ENCODE measurements around the gene NUDT3. TPM values are rescaled to one million over a fixed set of nuclear protein-coding genes. Genes with fewer than 3 reads are reported as not detected.

The NUDT3 gene
- total and polyA plus RNA-seq, 9 of the 15 experiments (the other 6 are each of a cell fraction or from before 2014, with no cell fraction given), result 5.4 to 81.2 (median 56.4) TPM

DNA sequence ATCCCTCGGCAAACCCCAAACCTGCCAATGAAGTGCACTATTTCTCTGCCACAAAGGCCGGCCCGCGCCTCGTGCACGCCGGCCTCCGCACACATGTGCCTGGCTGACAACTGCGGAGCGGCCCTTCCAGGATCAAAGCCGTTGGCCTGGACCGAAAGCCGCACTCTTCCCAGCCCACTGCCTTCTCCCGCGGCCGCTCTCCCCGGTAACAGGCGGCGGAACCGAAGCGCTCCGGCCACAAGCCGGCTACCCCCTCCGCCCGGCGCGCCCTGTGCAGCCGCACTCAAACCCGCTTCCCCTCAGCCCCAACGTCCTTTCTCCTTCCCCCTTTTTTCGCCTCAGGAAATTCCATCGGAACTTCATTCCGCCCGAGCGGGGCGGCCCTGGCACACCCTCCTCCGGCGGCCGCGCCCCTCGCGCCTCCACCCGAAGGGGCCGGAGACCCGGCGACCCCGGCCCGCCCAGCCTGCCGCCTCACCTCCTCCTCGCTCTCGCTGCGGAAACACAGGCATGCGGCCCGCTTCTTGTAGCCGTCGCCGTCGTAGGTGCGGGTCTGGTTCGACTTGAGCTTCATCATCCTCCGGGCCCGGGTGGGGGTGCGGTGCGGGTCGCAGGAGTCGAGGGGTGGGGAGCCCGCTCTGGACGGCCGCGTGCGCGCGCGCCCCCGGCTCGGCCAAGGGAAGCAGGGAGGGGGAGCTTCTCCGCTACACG lies 528 bp downstream of the NUDT3 start (continued):
- TF ChIP-seq ZNF146 (CRISPR knock-in tag; IDR thresholded peaks at IDR 0.05; ENCODE audit: unreplicated experiment), result no peak
- TF ChIP-seq POLR2G (IDR thresholded peaks at IDR 0.05; ENCODE audit: low read depth, low read length), result peak; percentile 66
- TF ChIP-seq TBP (optimal IDR thresholded peaks at IDR 0.05; ENCODE audit: low read depth, low read length), result peak; percentile 74
- TF ChIP-seq L3MBTL2 (IDR thresholded peaks at IDR 0.05), result peak; percentile 93
- TF ChIP-seq, protein P1, sequence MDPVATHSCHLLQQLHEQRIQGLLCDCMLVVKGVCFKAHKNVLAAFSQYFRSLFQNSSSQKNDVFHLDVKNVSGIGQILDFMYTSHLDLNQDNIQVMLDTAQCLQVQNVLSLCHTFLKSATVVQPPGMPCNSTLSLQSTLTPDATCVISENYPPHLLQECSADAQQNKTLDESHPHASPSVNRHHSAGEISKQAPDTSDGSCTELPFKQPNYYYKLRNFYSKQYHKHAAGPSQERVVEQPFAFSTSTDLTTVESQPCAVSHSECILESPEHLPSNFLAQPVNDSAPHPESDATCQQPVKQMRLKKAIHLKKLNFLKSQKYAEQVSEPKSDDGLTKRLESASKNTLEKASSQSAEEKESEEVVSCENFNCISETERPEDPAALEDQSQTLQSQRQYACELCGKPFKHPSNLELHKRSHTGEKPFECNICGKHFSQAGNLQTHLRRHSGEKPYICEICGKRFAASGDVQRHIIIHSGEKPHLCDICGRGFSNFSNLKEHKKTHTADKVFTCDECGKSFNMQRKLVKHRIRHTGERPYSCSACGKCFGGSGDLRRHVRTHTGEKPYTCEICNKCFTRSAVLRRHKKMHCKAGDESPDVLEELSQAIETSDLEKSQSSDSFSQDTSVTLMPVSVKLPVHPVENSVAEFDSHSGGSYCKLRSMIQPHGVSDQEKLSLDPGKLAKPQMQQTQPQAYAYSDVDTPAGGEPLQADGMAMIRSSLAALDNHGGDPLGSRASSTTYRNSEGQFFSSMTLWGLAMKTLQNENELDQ (CRISPR knock-in tag; IDR thresholded peaks at IDR 0.05; ENCODE audit: borderline replicate concordance), result peak; percentile 81; the same call in 1 of the 2 replicates
- TF ChIP-seq NFRKB (IDR thresholded peaks at IDR 0.05; ENCODE audit: low read depth), result peak; percentile 62; the same call in 1 of the 2 replicates
- TF ChIP-seq, protein P2, sequence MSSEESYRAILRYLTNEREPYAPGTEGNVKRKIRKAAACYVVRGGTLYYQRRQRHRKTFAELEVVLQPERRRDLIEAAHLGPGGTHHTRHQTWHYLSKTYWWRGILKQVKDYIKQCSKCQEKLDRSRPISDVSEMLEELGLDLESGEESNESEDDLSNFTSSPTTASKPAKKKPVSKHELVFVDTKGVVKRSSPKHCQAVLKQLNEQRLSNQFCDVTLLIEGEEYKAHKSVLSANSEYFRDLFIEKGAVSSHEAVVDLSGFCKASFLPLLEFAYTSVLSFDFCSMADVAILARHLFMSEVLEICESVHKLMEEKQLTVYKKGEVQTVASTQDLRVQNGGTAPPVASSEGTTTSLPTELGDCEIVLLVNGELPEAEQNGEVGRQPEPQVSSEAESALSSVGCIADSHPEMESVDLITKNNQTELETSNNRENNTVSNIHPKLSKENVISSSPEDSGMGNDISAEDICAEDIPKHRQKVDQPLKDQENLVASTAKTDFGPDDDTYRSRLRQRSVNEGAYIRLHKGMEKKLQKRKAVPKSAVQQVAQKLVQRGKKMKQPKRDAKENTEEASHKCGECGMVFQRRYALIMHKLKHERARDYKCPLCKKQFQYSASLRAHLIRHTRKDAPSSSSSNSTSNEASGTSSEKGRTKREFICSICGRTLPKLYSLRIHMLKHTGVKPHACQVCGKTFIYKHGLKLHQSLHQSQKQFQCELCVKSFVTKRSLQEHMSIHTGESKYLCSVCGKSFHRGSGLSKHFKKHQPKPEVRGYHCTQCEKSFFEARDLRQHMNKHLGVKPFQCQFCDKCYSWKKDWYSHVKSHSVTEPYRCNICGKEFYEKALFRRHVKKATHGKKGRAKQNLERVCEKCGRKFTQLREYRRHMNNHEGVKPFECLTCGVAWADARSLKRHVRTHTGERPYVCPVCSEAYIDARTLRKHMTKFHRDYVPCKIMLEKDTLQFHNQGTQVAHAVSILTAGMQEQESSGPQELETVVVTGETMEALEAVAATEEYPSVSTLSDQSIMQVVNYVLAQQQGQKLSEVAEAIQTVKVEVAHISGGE (CRISPR knock-in tag; IDR thresholded peaks at IDR 0.05), result peak in 1 of 3 experiments; percentile 72; a peak in 2 of 6 replicates
- peak; percentile 62; the same call in 1 of the 2 replicates for TF ChIP-seq ZNF766 (CRISPR knock-in tag; conservative IDR thresholded peaks at IDR 0.05)
- TF ChIP-seq, protein P3, sequence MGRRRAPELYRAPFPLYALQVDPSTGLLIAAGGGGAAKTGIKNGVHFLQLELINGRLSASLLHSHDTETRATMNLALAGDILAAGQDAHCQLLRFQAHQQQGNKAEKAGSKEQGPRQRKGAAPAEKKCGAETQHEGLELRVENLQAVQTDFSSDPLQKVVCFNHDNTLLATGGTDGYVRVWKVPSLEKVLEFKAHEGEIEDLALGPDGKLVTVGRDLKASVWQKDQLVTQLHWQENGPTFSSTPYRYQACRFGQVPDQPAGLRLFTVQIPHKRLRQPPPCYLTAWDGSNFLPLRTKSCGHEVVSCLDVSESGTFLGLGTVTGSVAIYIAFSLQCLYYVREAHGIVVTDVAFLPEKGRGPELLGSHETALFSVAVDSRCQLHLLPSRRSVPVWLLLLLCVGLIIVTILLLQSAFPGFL (CRISPR knock-in tag; IDR thresholded peaks at IDR 0.05), result 0 out of 2 replicates have a peak, but pooled peaks have one; percentile 65
- peak in 1 of 2 experiments; percentile 53; a peak in 3 of 4 replicates for TF ChIP-seq SIN3A (IDR thresholded peaks at IDR 0.05; ENCODE audit: borderline replicate concordance in 2 of 2, control insufficient read depth in 1 of 2, low read depth in 2 of 2, low read length in 2 of 2)
- TF ChIP-seq CREM (IDR thresholded peaks at IDR 0.05; ENCODE audit: low read depth), result 0 out of 2 replicates have a peak, but pooled peaks have one; percentile 28
- peak in 1 of 2 experiments; percentile 9; a peak in 2 of 4 replicates for TF ChIP-seq NONO (IDR thresholded peaks at IDR 0.05; ENCODE audit: low read depth in 2 of 2, low read length in 1 of 2)
- TF ChIP-seq, protein P4, sequence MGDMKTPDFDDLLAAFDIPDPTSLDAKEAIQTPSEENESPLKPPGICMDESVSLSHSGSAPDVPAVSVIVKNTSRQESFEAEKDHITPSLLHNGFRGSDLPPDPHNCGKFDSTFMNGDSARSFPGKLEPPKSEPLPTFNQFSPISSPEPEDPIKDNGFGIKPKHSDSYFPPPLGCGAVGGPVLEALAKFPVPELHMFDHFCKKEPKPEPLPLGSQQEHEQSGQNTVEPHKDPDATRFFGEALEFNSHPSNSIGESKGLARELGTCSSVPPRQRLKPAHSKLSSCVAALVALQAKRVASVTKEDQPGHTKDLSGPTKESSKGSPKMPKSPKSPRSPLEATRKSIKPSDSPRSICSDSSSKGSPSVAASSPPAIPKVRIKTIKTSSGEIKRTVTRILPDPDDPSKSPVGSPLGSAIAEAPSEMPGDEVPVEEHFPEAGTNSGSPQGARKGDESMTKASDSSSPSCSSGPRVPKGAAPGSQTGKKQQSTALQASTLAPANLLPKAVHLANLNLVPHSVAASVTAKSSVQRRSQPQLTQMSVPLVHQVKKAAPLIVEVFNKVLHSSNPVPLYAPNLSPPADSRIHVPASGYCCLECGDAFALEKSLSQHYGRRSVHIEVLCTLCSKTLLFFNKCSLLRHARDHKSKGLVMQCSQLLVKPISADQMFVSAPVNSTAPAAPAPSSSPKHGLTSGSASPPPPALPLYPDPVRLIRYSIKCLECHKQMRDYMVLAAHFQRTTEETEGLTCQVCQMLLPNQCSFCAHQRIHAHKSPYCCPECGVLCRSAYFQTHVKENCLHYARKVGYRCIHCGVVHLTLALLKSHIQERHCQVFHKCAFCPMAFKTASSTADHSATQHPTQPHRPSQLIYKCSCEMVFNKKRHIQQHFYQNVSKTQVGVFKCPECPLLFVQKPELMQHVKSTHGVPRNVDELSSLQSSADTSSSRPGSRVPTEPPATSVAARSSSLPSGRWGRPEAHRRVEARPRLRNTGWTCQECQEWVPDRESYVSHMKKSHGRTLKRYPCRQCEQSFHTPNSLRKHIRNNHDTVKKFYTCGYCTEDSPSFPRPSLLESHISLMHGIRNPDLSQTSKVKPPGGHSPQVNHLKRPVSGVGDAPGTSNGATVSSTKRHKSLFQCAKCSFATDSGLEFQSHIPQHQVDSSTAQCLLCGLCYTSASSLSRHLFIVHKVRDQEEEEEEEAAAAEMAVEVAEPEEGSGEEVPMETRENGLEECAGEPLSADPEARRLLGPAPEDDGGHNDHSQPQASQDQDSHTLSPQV (IDR thresholded peaks at IDR 0.05), result peak; percentile 62
